GM13977 (cell line): ENCODE results near the gene ERFE.

ENCODE experiments used
- DNase-seq: peaks from one replicate; pipeline ENCODE4 v3.0.0; 2012; ENCODE audit warnings: low spot score
- in situ Hi-C: fragments of 300-500 bp; cut with MboI; formaldehyde crosslinking; loops from one replicate; pipeline ENCODE4 v1.12.0; 2022; ENCODE audit warnings: low sequenced_read_pairs, low pct_unique_long_range_greater_than_20kb, mixed read lengths, inconsistent platforms; ENCODE audit not compliant: unreplicated experiment
- TF ChIP-seq, protein P1 (sequence below): IDR thresholded peaks from 2 replicates; pipeline ENCODE4 v1.5.1; 2012; ENCODE audit warnings: mild to moderate bottlenecking, control low read depth; ENCODE audit not compliant: insufficient read depth; ENCODE audit errors: extremely low read depth, missing control alignments

ERFE gene

DNA sequence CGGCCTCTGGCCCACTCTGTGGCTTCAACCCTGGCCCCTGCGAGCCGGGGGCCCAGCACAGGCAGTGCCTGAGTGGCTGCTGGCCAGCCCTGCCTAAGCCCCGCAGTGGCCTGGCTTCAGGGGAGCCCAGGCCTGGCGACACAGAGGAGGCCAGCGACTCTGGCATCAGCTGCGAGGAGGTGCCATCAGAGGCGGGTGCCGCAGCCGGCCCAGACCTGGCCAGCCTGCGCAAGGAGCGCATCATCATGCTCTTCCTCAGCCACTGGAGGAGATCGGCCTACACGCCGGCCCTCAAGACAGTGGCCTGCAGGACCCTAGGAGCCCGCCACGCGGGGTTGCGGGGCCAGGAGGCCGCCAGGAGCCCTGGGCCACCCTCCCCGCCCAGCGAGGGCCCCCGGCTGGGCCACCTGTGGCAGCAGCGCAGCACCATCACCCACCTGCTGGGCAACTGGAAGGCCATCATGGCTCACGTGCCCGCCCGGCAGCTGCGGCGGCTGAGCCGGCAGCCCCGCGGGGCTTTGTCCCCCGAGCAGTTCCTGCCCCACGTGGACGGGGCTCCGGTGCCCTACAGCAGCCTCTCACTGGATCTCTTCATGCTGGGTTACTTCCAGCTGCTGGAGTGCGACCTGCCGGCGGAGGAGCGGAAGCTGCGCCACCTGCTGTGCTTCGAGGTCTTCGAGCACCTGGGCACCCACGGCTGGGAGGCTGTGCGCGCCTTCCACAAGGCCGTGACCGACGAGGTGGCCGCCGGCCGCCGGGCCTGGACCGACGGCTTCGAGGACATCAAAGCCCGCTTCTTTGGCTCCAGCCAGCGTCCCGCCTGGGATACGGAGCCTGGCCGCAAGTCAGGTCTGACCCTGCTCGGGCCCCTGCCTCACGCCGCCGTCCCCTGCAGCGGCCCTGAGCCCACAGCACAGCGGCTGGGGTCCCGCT lies 27.8 kb upstream of the ERFE start:
- DNase-seq, result no peak
- TF ChIP-seq, protein P1, sequence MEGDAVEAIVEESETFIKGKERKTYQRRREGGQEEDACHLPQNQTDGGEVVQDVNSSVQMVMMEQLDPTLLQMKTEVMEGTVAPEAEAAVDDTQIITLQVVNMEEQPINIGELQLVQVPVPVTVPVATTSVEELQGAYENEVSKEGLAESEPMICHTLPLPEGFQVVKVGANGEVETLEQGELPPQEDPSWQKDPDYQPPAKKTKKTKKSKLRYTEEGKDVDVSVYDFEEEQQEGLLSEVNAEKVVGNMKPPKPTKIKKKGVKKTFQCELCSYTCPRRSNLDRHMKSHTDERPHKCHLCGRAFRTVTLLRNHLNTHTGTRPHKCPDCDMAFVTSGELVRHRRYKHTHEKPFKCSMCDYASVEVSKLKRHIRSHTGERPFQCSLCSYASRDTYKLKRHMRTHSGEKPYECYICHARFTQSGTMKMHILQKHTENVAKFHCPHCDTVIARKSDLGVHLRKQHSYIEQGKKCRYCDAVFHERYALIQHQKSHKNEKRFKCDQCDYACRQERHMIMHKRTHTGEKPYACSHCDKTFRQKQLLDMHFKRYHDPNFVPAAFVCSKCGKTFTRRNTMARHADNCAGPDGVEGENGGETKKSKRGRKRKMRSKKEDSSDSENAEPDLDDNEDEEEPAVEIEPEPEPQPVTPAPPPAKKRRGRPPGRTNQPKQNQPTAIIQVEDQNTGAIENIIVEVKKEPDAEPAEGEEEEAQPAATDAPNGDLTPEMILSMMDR, result no peak
- in situ Hi-C loops, result no loop called here

DNA sequence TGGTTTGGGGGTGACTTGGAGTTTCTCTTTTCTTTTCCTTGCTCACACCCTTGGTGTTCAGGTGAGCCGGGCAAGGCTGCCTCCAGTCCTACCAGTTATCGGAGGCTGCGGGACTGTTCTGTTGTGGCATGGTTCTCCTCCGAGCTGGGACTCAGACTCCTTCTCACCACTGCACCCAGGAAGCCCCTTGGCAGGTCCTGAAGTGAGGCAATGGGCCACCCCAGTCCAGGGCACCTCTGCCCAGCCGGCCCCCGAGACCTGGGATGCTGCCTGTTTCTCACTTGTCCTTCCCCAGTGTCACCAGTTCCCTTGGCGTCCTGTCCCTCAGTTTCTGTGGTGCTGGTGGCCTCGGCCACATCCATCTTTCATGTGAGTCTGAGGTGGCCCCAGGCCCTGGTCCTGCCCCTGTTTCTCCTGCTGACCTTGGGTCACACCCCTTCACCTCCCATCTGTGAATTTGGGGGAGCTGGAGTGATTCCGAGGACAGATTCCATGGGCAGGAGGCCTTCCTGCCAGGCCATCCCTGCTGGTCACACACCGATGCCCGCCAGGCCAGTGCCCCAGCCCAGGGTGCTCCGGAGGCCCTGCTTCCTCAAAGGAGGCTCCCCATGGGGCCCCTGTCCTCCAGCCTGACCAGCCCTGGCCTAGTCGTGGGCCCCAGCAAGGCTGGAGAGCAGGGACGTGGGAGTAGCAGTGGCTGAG lies 26.9 kb upstream of the ERFE start:
- DNase-seq, result no peak
- TF ChIP-seq, protein P1, result no peak
- in situ Hi-C loops, result no loop called here

DNA sequence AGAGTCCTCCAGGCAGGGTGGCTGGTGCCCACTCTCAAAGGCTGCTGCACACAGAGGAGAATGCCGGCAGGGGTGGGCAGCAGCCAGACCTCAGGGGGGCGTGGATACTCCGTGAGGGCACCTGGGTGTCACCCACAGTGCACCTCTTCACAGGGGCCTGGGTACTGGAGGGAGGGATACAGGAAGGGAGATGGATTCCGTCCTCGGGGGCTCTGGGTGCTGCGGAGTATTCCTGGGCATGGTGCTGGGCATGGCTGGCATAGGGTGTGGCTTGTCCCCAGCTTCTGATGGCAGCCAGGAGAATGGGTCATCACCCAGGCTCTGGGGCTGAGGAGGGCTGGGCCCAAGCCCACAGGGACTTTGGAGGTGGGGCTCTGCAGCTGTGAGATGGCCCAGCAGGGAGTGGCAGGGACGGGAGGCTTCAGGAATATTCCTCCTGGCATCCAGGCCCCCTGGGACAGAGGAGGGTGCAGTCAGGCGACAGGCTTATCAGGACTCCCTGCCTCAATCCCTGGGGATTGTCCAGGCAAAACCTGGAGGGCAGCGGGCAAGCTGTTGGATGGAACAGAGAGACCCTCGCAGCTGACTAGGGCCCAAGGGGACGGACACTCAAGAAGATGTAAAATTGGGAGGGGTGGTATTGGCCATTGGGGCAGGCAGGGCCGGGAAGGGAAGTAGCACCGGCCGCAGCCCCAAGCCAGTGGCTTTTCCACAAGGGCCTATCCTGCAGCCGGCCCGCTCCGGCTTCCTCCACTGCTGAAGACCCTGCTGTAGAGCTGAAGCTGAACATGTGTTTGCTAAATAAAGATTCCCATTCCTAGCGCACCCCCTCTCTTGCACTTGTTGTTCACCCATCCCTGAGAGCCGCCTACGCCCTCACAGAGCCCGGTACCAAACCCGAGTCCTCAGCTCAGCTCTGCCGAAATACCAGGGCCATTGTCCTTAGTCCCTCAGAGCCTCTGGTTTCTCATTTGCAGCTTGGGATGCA lies 26.0 kb upstream of the ERFE start:
- DNase-seq, result no peak
- TF ChIP-seq, protein P1, result no peak
- in situ Hi-C loops, result no loop called here

DNA sequence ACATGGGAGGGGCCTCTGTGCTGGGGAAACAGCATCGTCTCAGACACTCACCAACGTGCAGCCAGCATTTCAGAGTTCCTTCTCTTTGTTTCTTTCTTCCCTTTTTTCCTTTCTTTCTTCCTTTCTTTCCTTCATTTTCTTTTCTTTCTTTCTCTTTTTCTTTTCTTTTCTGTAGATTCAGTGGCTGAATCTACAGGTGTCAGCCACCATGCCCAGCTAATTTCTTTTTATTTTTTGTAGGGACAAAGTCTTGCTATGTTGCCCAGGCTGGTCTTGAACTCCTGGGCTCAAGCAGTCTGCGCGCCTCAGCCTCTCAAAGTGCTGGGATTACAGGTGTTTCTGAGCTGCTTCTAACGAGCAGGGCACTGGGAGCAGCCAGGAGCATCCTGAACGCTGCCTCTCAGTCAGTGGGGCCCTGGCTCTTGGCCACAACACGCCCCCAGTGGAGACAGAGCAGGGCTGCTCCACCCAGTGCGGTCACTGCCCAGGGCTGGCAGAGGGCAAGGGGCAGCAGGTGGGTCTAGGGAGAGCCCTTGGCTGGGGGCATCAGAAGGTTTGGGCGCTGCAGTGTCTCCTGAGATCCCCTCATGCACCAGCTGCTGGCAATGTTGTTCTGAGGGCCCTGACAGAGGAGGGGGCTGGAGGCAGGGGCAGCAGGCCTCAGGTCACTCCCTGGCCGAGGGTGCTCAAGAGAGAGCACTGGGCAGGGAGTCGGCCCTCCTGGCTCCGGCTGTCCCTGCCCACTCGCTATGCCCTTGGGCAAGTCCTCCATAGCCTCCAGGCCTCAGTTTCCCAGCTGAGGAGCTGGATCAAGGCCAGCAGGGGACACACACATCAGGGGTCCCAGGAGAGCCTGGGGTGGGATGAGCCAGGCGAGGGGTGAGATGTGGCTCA lies 25.0 kb upstream of the ERFE start:
- no peak for DNase-seq
- in situ Hi-C loops, result no loop called here
- TF ChIP-seq, protein P1, result no peak

DNA sequence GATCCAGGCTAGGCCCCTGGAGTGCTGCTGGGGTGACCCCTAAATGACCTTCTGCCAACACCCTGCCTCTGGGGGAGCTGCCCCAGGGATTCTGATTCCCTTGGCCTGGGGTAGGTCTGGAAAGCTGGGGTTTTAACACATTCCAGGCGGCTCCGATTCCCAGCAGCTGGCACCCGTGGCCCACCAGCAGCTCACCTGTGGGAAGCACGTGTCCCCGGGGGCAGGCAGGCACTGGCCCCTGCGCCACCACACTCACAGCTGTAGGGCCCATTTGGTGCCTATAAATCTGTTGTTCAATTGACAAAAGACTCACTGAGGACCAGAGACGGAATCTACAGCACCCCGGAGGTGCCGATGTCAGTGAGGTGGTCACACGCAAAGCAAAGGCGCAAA lies 24.4 kb upstream of the ERFE start:
- TF ChIP-seq, protein P1, result no peak
- no peak for DNase-seq
- in situ Hi-C loops, result no loop called here
